ENCODE data around the gene GLP1R. TPM values are rescaled to one million over a fixed set of nuclear protein-coding genes. Genes with fewer than 3 reads are reported as not detected.

Gene GLP1R
- total and polyA plus RNA-seq, 4 donors = 0.06 to 1.3 (median 0.13) TPM

GRCh38 chr6:39108041-39108839 is 59.7 kb downstream of the GLP1R start:
- TF ChIP-seq CTCF (IDR thresholded peaks at IDR 0.05; ENCODE audit: control extremely low read depth, extremely low read depth) = no peak
- 89 to 92% methylated on average over 7 of the region's 7 CpGs for WGBS, 2 donors

GRCh38 chr6:39111280-39111679 is 62.7 kb downstream of the GLP1R start:
- Histone ChIP-seq H3K27me3 (ENCODE audit: control insufficient read depth in 3 of 3, insufficient read depth in 3 of 3, low read length in 2 of 3) (no peaks in the 10 kb centered on the region), H3K27ac (ENCODE audit: low read depth in 1 of 2, low read length in 1 of 2) (no peak overlapping the region), H3K9ac (ENCODE audit: insufficient read depth in 1 of 2, low read length in 2 of 2) (no peak overlapping the region), H3K36me3 (ENCODE audit: control insufficient read depth in 4 of 4, insufficient read depth in 4 of 4, low read length in 4 of 4) (peaks cover 4 to 17% (median 11%) of the 10 kb centered on the region in 4 donors), H3K9me3 (ENCODE audit: control insufficient read depth in 4 of 4, insufficient read depth in 3 of 4, low read length in 3 of 4) (no peaks in the 10 kb centered on the region), H3K4me1 (ENCODE audit: control insufficient read depth in 5 of 5, insufficient read depth in 5 of 5, low read length in 5 of 5) (peaks cover 0 to 30% (median 2%) of the 10 kb centered on the region in 5 donors), H3K4me3 (no peak overlapping the region)
- DNase-seq = no peak
- no peak for TF ChIP-seq CTCF (IDR thresholded peaks at IDR 0.05; ENCODE audit: control extremely low read depth, extremely low read depth)
- 78 to 83% methylated on average over 5 of the region's 5 CpGs for WGBS, 2 donors
- no peak for ATAC-seq (ENCODE audit: insufficient read depth, low FRiP score)

More at GRCh38 chr6:39108041-39108839, 59.7 kb downstream of the GLP1R start:
- H3K9me3 ChIP-seq (ENCODE audit: control insufficient read depth in 4 of 4, insufficient read depth in 3 of 4, low read length in 3 of 4) = no peaks in the 10 kb centered on the region
- no peak overlapping the region for H3K9ac ChIP-seq (ENCODE audit: insufficient read depth in 1 of 2, low read length in 2 of 2)
- DNase-seq (no peak), ATAC-seq (ENCODE audit: insufficient read depth, low FRiP score) (no peak)
- H3K27me3 ChIP-seq (ENCODE audit: control insufficient read depth in 3 of 3, insufficient read depth in 3 of 3, low read length in 2 of 3) = no peaks in the 10 kb centered on the region
- no peak overlapping the region for H3K27ac ChIP-seq (ENCODE audit: low read depth in 1 of 2, low read length in 1 of 2)
- peaks cover 8 to 20% (median 14%) of the 10 kb centered on the region in 4 donors for H3K36me3 ChIP-seq (ENCODE audit: control insufficient read depth in 4 of 4, insufficient read depth in 4 of 4, low read length in 4 of 4)
- H3K4me1 ChIP-seq (ENCODE audit: control insufficient read depth in 5 of 5, insufficient read depth in 5 of 5, low read length in 5 of 5) = peaks cover under 1 to 40% (median 6%) of the 10 kb centered on the region in 5 donors
- no peak overlapping the region for H3K4me3 ChIP-seq

- Histone ChIP-seq H3K4me3 (no peak overlapping the region), H3K36me3 (ENCODE audit: control insufficient read depth in 4 of 4, insufficient read depth in 4 of 4, low read length in 4 of 4) (peaks cover 4 to 14% (median 11%) of the 10 kb centered on the region in 4 donors), H3K4me1 (ENCODE audit: control insufficient read depth in 5 of 5, insufficient read depth in 5 of 5, low read length in 5 of 5) (peaks cover 0 to 20% (median 2%) of the 10 kb centered on the region in 5 donors), H3K27me3 (ENCODE audit: control insufficient read depth in 3 of 3, insufficient read depth in 3 of 3, low read length in 2 of 3) (no peaks in the 10 kb centered on the region), H3K27ac (ENCODE audit: low read depth in 1 of 2, low read length in 1 of 2) (no peak overlapping the region), H3K9ac (ENCODE audit: insufficient read depth in 1 of 2, low read length in 2 of 2) (no peak overlapping the region), H3K9me3 (ENCODE audit: control insufficient read depth in 4 of 4, insufficient read depth in 3 of 4, low read length in 3 of 4) (no peaks in the 10 kb centered on the region)
- DNase-seq (no peak), ATAC-seq (ENCODE audit: insufficient read depth, low FRiP score) (no peak)
- no peak for TF ChIP-seq CTCF (IDR thresholded peaks at IDR 0.05; ENCODE audit: control extremely low read depth, extremely low read depth)
- WGBS, 2 donors = 97 to 100% methylated on average over 1 of the region's 1 CpG
Observed at GRCh38 chr6:39113788-39114187, 65.2 kb downstream of the GLP1R start.

Data from lung (tissue), 12 donors.